SW 1271 (cell line): Measurements from ENCODE around the gene ANKRD44.

Experiments
- DNase-seq, 2 experiments: peaks; one replicate each; lab custom pipeline; 2025; lab: John Stamatoyannopoulos, UW

The ANKRD44 gene

DNA sequence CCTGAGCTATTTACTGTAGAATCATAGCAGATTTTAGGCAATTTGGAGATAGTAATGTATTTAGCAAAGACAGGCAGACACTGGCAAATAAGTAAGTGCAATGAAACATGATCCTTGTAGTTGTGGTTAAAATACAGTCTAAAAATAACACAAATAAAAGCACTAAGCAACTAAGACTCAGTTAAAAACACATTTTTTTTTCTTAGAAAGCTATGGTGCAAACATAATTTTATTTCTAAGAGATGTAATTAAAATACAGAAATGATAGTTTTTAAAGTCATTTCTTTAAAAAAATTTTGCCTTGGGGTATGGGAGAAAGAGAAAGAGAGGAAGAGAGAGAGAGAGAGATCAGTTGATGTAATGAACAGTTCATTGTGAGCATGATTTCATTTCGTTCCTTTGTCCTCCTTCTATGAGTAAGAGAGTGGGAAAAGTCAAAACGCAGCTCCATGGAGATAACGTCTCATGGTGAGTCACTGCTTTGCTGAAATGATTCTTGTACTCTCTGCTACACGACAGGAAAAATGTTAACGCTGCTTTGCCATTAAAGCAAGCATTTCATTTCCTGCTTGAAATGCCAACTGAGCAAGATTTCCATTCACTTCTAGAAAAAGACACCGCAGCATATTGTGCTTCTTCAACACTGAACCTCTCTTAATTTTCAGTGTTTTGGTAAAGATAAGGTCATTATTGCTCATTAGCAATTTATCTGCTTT, 322.8 kb downstream of the ANKRD44 start:
- DNase-seq = peak; percentile 82 to 94

DNA sequence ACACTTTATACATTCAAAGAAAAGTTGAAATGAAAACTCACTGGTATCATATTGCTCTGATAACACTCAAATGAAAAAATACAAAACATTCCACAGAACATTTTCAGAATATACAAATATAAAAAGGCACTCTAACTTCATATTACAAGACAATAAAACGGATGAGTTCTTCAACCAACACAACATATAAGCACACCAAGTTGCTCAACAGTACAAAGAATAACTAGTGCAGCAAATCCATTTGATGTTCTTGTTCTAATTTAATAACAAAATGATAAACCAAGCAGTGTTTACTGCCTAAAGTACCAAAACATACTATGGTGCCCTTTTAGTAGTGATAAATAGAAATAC, 323.3 kb downstream of the ANKRD44 start:
- DNase-seq = no peak

DNA sequence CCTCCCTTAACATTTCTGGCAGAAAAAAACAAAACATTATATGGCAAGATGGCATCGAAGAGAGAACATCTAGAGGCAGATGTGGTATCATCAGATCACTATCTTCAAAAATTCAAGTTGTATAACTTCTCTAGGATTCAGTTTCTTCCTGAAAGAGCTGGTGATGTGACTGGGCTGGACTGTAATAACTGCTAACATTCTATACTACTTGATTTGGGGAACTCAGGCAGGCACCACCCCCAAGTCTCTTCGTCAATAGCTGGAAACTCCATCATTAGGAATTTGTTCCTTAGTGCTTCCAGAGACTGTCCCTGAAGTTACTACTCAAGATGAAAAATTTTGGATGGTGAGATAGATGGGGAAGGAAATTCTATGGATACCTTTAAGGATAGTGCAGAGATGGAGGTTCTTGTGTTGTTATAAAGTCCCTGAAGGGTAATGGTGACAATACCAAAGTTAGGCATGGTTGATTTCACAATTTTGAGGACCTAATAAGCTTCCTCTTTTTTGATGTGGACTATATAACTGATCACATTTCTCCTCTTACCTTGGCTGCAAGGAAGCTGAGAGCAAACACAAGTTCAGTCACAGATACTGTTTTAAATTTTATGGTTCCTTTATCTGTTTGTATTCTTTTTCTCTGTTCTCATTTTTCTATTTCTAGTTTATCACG, 324.9 kb downstream of the ANKRD44 start:
- DNase-seq = no peak

DNA sequence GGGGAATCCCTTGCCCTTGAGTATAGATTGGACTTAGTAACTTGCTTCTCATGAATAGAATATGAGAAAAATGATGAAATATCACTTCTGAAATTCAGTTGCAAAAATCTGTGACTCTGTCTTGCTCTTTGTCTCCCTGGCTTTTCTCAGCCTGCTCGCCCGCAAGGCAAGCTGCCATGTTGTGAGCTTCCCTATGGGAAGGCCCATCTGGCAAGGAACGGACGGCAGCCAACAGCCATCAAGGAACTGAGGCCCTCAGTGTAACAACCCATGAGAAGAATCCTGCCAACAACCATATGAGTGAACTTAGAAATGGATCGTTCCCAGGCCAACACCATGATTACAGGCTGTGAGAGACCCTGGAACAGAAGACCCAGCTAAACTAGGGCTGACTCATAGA, 325.7 kb downstream of the ANKRD44 start:
- DNase-seq = no peak

DNA sequence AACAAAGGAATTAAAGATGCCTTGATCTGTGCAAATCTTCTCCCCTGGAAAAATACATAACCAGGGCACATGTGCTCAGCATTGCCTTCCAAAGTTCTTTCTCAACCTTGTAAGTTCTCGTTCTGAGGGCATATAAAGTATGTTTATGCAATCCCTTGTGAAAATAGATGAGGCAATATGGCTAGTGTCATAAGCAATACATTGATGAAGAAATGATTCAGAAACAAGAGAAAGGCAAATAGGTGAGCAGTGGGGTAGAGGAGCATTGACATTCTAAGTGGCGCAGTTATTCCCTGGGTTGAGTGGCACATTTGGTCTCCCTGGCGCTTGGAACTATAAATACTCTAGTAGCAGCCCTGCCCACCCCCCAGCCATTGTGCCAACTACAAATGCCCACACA, 326.6 kb downstream of the ANKRD44 start:
- DNase-seq = no peak

DNA sequence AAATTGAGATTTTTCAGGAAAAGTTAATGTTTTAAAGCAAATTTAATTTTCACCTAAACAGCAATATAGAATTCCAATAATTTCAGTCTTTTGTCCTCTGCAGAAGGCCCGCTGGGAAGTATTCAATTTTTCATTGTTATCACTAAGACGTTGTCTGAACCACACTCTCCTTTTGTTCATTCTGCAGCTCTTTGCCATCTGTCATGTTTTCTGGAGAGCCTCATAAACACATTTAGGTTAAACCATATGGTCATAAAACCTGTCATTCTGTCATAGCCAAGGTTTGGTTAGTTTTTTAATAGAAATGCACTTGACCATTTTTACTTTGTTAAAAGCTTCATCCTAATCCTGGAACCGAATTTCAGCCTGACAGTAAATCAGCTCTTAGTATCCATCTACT, 330.1 kb downstream of the ANKRD44 start:
- no peak for DNase-seq

DNA sequence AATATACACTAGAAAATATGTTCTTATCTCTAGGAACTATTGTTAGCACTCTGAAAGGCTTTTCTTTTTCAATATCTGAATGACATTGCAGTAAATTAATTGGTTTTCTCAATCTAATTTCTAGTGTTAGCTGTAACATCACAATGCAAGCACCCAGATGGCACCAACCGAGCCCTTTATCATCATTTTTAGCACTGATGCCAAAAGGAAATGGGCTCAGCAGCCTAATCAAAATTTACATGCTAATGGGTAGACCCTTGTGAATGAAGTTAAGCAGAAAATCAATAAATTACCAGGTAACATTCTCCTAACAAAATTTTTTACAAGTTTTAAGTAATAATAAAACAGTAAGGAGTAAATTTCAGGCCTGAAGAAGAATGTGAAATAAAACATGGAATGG, 330.6 kb downstream of the ANKRD44 start:
- DNase-seq = no peak

DNA sequence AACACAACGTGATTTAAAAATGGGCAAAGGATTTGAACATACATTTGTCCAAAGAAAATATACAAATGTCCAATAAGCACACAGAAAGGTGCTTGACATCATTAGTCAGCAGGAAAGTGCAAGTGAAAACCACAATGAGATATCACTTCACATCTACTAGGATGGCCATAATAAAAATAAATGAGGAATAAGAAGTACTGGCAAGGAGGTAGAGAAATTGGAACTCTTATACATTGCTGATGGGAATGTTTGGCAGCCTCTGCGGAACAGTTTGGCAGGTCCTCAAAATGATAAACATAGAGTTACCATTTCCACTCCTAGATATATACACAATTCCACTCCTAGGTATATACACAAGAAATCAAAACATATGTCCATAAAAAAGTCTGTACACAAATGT, 333.1 kb downstream of the ANKRD44 start:
- no peak for DNase-seq

DNA sequence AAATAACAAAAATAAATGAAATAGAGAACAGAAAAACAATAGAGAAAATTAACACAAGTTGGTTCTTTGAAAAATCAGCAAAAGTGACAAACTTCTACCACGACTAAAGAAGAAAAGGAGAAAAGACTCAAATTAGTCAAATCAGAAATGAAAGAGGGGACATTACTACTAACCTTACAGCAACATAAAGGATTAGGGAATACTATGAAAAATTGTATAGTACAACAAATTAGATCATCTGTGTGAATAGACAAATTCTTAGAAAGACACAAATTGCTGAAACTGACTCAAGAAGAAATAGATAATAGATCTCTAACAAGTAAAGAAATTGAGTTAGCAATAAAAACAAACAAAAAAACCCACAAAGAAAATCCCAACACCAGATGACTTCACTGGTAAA, 335.6 kb downstream of the ANKRD44 start:
- DNase-seq = no peak

DNA sequence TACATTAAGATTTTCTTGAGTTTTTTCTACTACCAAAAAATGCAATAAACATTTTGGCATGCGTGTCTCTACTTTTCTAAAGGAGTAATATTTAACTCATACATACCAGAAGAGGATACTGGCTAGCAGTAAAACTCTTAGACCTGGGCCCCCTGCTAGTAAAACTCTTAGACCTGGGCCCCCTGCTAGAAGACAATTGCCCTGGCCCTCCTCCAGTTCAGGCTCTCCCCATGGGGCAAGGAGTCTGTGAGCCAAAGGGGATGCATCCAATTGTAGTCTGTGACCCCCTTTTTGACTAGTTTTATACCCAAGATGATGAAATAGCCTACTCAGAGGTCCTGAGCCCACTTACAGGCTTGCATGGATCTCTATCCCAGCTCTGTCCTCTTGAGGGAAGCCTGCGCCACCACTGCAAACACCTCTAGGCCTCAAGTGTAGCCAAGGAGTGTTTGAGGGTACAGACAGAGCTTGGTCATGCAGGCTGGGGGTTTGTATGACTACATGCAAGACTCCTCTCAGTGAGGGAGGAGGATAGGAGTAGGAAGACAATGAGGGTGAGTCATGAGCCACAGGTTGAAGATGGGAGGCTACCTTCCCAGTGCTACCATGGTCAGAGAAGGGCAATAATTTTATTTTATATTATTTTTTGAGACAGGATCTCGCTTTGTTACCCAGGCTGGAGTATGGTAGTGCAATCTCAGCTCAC, 338.9 kb downstream of the ANKRD44 start:
- DNase-seq = no peak

DNA sequence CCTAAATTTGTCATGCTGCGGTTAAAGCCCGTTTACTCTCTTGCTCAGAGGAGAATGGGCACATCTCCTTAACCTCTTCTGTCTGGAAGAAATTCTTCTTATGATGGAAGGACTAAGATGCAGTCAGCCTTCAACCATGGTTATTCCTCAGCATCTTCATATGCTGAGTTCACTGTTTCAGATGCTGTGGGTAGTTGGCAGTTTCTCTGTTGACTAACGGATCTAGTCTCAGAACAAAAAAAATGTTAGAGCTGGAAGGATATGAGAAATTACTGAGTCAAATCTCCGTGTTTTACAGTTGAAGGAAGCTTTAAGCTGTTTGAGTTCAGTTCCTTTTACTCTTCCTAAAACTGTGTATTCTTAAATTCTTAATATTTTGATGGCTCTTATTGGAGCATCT, 340.5 kb downstream of the ANKRD44 start:
- no peak for DNase-seq

DNA sequence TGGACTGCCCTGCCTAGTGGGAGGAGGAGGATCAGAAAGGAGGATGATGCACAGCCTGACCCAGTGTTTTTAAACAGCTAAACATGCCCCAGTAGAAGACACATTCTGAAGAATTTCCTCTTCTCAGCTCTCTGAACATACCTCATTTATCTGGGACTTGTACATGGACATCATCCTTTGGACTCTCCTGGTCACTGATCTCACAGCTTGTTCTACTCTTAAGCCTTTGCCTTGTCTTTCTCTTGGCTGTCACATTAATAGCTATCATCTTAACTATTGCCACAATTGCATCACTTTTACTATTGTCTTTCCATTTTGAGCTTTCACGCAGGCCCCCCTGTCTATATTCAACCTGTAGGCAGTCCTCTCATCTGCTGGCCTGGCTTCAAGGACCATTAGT, 342.1 kb downstream of the ANKRD44 start:
- DNase-seq = no peak

DNA sequence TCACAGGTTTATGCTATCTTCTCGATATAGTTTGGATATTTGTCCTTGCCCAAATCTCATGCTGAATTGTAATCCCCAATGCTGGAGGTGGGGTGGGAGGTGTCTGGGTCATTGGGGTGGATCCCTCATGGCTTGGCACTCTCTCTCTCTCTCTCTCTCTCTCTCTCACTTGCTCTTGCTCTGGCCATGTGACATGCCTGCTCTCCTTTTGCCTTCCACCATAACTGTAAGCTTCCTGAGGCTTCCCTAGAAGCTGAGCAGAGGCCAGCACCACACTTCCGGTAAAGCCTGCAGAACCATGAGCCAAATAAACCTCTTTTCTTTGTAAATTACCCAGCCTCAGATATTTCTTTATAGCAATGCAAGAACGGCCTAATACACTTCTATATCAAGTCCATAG, 342.8 kb downstream of the ANKRD44 start:
- no peak for DNase-seq

DNA sequence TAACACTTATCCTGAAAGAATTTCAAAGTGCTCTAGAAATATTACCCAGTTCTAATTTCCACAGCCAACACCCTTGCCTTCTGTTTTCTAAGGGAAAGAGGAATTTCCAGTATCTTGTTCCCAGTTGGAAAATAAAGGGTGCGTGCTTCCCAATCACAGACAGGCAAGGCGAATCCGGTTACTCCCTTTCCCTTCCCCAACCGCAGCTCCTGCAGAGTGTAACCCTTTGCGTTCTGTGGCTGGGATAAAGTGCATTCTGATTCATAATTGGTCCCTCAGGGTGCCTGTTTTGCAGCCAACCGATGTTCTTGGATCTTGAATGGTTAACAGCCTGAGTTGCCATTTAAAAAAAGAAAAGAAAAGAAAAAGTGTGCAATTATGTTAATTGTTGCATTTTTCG, 343.5 kb downstream of the ANKRD44 start:
- no peak for DNase-seq

DNA sequence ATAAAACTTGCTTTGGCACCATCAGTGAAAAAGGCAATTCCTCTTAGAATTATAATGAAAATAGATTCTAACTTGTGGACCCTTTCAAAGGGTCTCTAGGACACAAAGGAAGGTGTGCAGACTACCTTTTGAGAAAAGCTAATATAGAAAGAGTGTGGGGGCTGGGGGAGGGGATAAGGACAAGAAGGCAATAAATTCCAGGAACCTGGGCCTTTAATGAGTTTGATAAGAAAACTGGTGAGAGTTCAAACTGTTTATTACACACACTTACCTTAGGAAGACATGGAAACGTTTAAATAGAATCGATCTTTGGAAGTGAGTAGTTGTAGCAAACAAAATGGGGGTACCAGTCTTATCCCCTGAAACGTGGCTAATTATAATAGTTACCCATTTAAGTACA, 344.5 kb downstream of the ANKRD44 start:
- DNase-seq = no peak

DNA sequence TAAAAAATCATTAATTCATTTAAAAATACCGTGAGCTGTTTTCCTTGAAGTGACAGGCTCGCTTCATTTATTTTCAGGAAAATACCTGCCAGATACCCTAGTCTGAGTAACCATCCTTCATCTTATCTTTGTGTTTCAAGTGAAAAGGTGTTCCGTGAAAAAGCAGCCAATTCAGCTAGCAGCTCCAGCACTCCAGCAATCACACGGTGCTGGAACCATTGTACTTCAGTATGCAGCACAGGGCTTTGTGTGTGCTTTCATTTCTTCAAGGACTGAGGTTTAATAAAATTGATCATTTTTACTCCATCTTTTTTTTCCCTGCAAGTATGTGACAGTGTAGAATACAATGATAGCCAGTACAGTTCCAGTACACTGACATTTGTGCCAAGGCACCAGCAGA, 344.9 kb downstream of the ANKRD44 start:
- DNase-seq = no peak

DNA sequence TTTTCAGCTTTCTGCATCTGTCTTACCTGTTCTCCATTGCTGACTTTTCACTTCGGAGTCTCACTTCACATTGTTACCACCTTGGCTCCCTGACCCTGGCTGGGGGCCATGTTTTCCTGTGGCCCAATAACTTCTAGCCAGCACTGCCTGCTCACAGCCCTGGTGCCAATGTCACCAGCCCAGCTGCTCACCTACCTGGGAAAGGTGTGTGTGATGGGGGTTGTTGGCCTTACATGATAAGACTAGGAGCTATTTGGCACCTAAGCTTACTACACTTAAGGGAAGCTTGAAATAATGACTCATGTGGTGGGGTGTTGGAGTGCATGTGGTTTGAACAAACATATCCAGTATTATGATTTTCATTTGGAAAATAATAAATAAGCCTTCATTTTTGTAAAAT, 346.6 kb downstream of the ANKRD44 start:
- no peak for DNase-seq

DNA sequence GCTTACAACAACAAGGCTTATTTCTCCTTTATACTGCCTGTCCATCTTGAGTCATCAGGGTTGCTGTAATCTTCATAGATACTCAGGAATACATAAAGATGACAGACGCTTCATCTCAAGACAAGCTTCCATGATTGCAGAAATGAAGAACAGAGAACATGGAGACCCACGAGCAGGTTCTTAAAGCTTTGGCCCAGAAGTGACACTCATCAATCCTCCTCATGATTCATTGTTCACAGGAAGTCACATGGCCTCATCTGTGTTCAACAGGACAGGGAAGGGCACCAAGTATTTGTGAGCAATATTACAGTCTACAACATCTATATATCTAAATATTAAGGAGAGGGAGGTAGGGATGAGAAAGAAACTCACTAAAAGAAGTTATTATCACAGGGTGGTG, 347.5 kb downstream of the ANKRD44 start:
- DNase-seq = no peak

DNA sequence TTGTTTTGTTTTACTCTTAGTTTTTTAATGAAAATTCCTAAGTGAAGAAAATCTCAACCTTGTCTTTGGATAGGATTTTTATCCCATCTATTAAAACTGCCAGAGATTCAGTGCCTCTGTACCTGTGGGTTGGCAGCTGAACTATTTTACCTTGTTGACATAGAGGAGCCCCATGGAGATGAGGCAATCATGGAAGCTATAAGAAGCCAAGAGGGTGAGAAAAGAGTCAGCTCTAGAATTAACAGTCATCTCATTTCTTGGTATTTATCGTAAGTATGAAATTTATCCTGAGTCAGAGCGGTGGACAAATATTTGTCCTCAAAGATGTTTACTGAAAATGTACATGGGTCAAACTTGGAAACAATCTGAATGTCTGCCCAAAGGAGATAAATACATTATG, 348.3 kb downstream of the ANKRD44 start:
- DNase-seq = no peak

DNA sequence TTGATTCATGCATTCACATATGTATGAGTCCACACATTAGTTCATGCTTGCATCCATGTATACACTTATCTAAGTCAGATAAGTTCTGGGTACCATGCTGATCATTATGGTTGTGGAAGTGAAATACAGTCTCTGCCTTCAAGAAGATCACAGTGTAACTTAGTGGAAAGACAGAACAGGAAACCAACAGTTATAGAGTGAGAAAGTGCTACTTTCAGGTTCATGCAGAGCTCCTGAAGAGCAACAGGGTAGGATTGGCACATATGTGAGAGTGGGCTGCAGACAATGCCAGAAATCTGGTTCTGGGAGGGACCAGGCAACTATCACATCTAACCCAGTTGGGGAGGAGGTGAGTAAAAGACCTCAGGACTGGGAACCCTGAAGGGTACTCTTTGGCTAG, 348.7 kb downstream of the ANKRD44 start:
- DNase-seq = no peak

DNA sequence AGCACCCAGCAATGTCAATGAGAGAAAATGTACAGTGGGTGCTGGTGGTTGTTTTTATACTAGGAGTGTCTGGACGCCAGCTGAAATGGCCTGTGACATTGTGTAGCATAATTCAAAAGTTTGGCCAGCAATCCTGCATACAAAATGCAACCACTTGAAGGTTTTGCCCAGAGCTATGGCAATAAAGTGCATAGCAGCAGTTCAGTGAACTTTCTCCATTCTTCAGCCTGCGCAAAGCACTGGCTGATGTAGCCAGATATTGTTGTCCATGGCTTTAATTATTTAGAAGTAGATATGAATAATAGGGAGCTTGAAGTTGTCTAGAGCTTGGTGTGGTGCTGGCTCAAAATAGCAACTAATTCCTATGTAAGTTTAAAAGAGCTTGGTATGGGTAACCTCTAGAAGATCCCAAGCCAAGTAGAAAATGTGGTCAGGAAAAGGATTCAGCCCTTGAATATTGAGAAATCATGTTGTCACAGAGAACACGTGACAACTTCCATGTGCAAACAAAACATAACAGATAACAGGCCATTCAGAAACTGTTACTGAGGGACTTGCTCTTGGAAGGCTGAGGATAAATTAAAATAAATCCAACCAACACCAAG, 350.7 kb downstream of the ANKRD44 start:
- no peak for DNase-seq

DNA sequence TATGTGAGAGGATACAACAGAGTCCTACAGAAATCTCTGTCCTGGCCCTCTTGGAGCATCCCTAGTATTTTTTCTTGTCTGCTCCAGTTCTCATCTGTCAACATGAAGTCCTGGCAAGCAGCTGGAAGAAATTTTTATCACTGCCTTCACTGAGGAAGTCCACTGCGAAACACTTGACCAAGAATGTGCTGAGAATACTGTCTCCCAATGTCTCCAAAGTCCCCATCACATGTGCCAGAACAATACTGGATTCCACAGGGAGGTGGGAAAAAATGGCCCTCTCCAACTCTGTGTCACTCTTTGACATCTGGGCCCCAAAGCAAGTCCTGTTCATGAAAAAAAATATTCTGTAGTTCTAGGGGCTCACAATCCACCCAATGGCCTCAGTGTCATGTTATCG, 351.3 kb downstream of the ANKRD44 start:
- no peak for DNase-seq

DNA sequence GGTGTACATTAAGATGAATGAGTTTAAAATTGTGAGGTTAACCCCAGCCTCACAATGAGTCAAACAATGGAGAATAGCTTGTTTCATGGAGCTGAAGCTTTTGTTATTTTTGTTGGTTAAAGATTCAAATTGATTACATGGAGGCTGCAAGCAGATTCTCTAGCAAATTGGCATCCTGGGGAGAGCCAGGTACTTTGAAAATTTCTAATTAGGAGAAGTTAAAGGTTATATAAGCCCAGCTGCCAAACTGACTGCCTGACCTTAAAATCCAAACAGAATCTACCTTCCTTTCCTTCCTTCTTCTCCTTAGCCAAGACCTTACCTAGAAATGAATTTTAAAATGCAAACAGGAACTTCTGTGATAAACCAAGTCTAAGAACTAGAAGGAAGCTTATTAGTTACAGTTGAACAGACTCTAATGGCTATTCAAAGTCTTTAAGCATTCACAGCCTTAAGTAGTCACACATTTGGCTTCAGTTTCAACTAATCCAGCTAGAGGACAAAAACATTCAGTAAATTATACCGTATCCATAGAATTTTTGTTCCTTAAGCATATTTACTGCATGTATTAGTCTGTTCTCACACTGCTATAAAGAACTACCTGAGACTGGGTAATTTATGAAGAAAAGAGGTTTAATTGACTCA, 352.6 kb downstream of the ANKRD44 start:
- DNase-seq = no peak
